SK-N-SH (cell line): ENCODE measurements around the gene CPXM1. TPM values are rescaled to one million over a fixed set of nuclear protein-coding genes. Genes with fewer than 3 reads are reported as not detected.

Source experiments
- CTCF ChIA-PET: fragments of 300-600, 350-600 bp; formaldehyde crosslinking; extraction: SDS; loops from one replicate; lab custom pipeline; 2021; lab: Yijun Ruan, JAX
- POLR2A ChIA-PET: fragments of 350-600 bp; sonication (Branson Sonifier 250); formaldehyde crosslinking; extraction: SDS; loops from one replicate; lab custom pipeline; 2020; ENCODE audit warnings: antibody characterized with exemption, inconsistent platforms; lab: Yijun Ruan, JAX
- DNase-seq: peaks from one replicate; pipeline ENCODE4 v3.0.0; 2012
- H2AFZ ChIP-seq: fragments of 200-600 bp; sonication (generic); 2 replicates; pipeline ENCODE4 v1.8.1; 2016; ENCODE audit warnings: antibody characterized with exemption, mild to moderate bottlenecking, low read depth
- H3F3A ChIP-seq: fragments of 200-600 bp; sonication (generic); replicated peaks from 2 replicates; pipeline ENCODE3; 2016; ENCODE audit warnings: antibody characterized with exemption, mild to moderate bottlenecking; ENCODE audit not compliant: insufficient read depth
- H3K27ac ChIP-seq, 2 experiments: fragments of 200-500 bp in 1 of 2; fragments of 200-600 bp in 1 of 2; sonication (Bioruptor generic) in 1 of 2; sonication (generic), shearing (Covaris generic) in 1 of 2; 2 replicates each; pipeline versions ENCODE4 v1.5.1 to v1.6.1; 2014 to 2016; ENCODE audit warnings: low read depth in 2 of 2, inconsistent platforms in 1 of 2, low read length in 1 of 2, mild to moderate bottlenecking in 1 of 2, mixed read lengths in 1 of 2
- H3K27me3 ChIP-seq: fragments of 200-600 bp; sonication (generic), shearing (Covaris generic); 2 replicates; pipeline ENCODE4 v1.6.1; 2016; ENCODE audit warnings: mixed run types; ENCODE audit not compliant: insufficient read depth
- H3K36me3 ChIP-seq, 2 experiments: fragments of 200-500 bp in 1 of 2; fragments of 200-600 bp in 1 of 2; sonication (Bioruptor generic) in 1 of 2; sonication (generic) in 1 of 2; replicated peaks in 1 of 2; 2 replicates each; pipeline versions ENCODE3 to v1.5.1; 2014 to 2016; ENCODE audit warnings: low read length in 1 of 2, mild to moderate bottlenecking in 1 of 2; ENCODE audit not compliant: insufficient read depth in 2 of 2, control insufficient read depth in 1 of 2
- H3K4me1 ChIP-seq, 2 experiments: fragments of 200-500 bp in 1 of 2; fragments of 200-600 bp in 1 of 2; sonication (Bioruptor generic) in 1 of 2; sonication (generic), shearing (Covaris generic) in 1 of 2; 2 replicates each; pipeline versions ENCODE4 v1.5.1 to v1.6.1; 2014 to 2016; ENCODE audit warnings: low read depth in 1 of 2, low read length in 1 of 2, mixed run types in 1 of 2; ENCODE audit not compliant: insufficient read depth in 2 of 2, control insufficient read depth in 1 of 2
- H3K4me2 ChIP-seq: fragments of 200-600 bp; sonication (generic), shearing (Covaris generic); 2 replicates; pipeline ENCODE4 v1.6.1; 2017; ENCODE audit warnings: mixed run types
- H3K4me3 ChIP-seq, 2 experiments: fragments of 200-500 bp in 1 of 2; fragments of 200-600 bp in 1 of 2; sonication (Bioruptor generic) in 1 of 2; sonication (generic), shearing (Covaris generic) in 1 of 2; 2 replicates each; pipeline versions ENCODE4 v1.5.1 to v1.8.1; 2014 to 2016; ENCODE audit warnings: low read depth in 2 of 2, inconsistent platforms in 1 of 2, low read length in 1 of 2, mild to moderate bottlenecking in 1 of 2, mixed read lengths in 1 of 2, moderate library complexity in 1 of 2
- H3K79me2 ChIP-seq: fragments of 200-600 bp; sonication (generic); 2 replicates; pipeline ENCODE4 v1.8.1; 2017; ENCODE audit warnings: mild to moderate bottlenecking; ENCODE audit not compliant: insufficient read depth
- H3K9ac ChIP-seq: fragments of 200-600 bp; sonication (generic); 2 replicates; pipeline ENCODE4 v1.6.1; 2017; ENCODE audit warnings: mixed run types
- H3K9me2 ChIP-seq: fragments of 200-600 bp; sonication (generic); 2 replicates; pipeline ENCODE4 v1.6.1; 2017; ENCODE audit warnings: mixed run types
- H3K9me3 ChIP-seq: fragments of 200-600 bp; sonication (generic); 2 replicates; pipeline ENCODE4 v1.6.1; 2017; ENCODE audit warnings: mixed run types, mild to moderate bottlenecking, moderate library complexity
- H4K20me1 ChIP-seq: fragments of 200-600 bp; sonication (generic); 2 replicates; pipeline ENCODE4 v1.6.1; 2017; ENCODE audit warnings: mild to moderate bottlenecking, mixed run types; ENCODE audit not compliant: insufficient read depth
- ELF1 ChIP-seq: IDR thresholded peaks from 2 replicates; pipeline ENCODE4 v1.4.0; 2012
- EZH2phosphoT487 ChIP-seq: fragments of 200-600 bp; sonication (generic); IDR thresholded peaks from 2 replicates; pipeline ENCODE4 v1.6.1; 2017; ENCODE audit warnings: low read depth, mixed run types, mild to moderate bottlenecking, antibody characterized with exemption, moderate library complexity, borderline replicate concordance
- FOXM1 ChIP-seq: IDR thresholded peaks from 2 replicates; pipeline ENCODE4 v1.4.0; 2012; ENCODE audit warnings: low read depth, mild to moderate bottlenecking
- GABPA ChIP-seq: IDR thresholded peaks from 2 replicates; pipeline ENCODE4 v1.4.0; 2012; ENCODE audit warnings: low read depth, mild to moderate bottlenecking
- JUND ChIP-seq: IDR thresholded peaks from 2 replicates; pipeline ENCODE4 v1.4.0; 2012
- MEF2A ChIP-seq: IDR thresholded peaks from 2 replicates; pipeline ENCODE4 v1.4.0; 2012; ENCODE audit warnings: low read depth, borderline replicate concordance
- MXI1 ChIP-seq: IDR thresholded peaks from 2 replicates; pipeline ENCODE4 v1.6.1; 2012; ENCODE audit warnings: mild to moderate bottlenecking, low read depth, low read length, improper control_type of control experiment
- NFIC ChIP-seq: IDR thresholded peaks from 2 replicates; pipeline ENCODE4 v1.4.0; 2012; ENCODE audit warnings: borderline replicate concordance
- NRF1 ChIP-seq: IDR thresholded peaks from 2 replicates; pipeline ENCODE4 v1.6.1; 2012; ENCODE audit warnings: low read depth, mild to moderate bottlenecking, low read length
- POLR2AphosphoS5 ChIP-seq: IDR thresholded peaks from 2 replicates; pipeline ENCODE4 v1.6.1; 2012; ENCODE audit warnings: low read depth, low read length
- RAD21 ChIP-seq: IDR thresholded peaks from 2 replicates; pipeline ENCODE4 v1.6.1; 2012; ENCODE audit warnings: mild to moderate bottlenecking, low read length
- RCOR1 ChIP-seq: fragments of 150-350 bp; IDR thresholded peaks from 2 replicates; pipeline ENCODE4 v1.6.1; 2017; ENCODE audit warnings: antibody characterized with exemption, low read length
- RFX5 ChIP-seq: IDR thresholded peaks from 2 replicates; pipeline ENCODE4 v1.6.1; 2012; ENCODE audit warnings: mild to moderate bottlenecking, improper control_type of control experiment, low read length
- WGBS: methylation state at CpG from one replicate; pipeline ENCODE4 v1.1.6; 2017; ENCODE audit warnings: low lambda C conversion rate; 5-methylcytosine and 5-hydroxymethylcytosine counted together
- polyA plus RNA-seq, 3 experiments: library from polyadenylated mRNA; depleted of rRNA; stranded (reverse); fragments of >200 nt; gene quantifications; 2 replicates each; pipeline ENCODE4 v1.2.3, GENCODE V29; 2012
- TF ChIP-seq, protein P1 (sequence below): fragments of 150-350 bp; IDR thresholded peaks from 2 replicates; pipeline ENCODE4 v1.6.1; 2017; ENCODE audit warnings: antibody characterized with exemption, low read length, low read depth, borderline replicate concordance
- TF ChIP-seq, protein P2 (sequence below): IDR thresholded peaks from 2 replicates; pipeline ENCODE4 v1.4.0; 2012; ENCODE audit warnings: low read depth
- TF ChIP-seq, protein P3 (sequence below): fragments of 200-600 bp; sonication (generic); IDR thresholded peaks from 2 replicates; pipeline ENCODE4 v1.6.1; 2017; ENCODE audit warnings: antibody characterized with exemption, mild to moderate bottlenecking, moderate library complexity
- TF ChIP-seq, protein P4 (sequence below): IDR thresholded peaks from 2 replicates; pipeline ENCODE4 v1.6.1; 2012; ENCODE audit warnings: mild to moderate bottlenecking, low read depth, low read length, moderate library complexity
- TF ChIP-seq, protein P5 (sequence below): IDR thresholded peaks from 2 replicates; pipeline ENCODE4 v1.4.0; 2012; ENCODE audit warnings: low read depth, borderline replicate concordance
- TF ChIP-seq, protein P6 (sequence below): fragments of 150-350 bp; IDR thresholded peaks from 2 replicates; pipeline ENCODE4 v1.6.1; 2016; ENCODE audit warnings: mild to moderate bottlenecking, low read depth, low read length

The CPXM1 gene
- polyA plus RNA-seq, 1 of the 3 experiments (the other 2 are of a cell fraction): 99.9 TPM

DNA sequence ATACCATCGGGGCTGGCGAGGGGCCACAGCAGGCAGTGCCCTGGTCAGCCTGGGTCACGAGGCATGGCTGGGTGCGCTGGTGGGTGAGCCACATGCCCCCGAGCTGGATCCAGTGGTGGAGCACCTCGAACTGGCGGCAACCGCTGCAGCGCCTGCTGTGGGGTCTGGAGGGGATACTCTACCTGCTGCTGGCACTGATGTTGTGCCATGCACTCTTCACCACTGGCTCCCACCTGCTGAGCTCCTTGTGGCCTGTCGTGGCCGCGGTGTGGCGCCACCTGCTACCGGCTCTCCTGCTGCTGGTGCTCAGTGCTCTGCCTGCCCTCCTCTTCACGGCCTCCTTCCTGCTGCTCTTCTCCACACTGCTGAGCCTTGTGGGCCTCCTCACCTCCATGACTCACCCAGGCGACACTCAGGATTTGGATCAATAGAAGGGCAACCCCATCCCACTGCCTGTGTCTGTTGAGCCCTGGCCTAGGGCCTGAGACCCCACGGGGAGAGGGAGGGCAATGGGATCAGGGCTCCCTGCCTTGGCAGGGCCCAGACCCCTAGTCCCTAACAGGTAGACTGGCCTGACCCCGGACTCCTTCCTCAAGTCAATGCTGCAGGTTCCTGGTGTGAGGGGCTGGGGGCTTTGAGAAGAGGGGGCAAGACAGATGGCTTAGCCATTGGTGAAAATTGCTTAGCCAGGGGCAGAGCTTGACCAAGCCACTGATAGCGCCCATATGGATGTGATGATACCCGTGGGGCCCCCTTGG is 16.3 kb upstream of the CPXM1 start:
- TF ChIP-seq RFX5 (no peak), EZH2phosphoT487 (no peak), ELF1 (no peak), MXI1 (no peak), MEF2A (no peak), RCOR1 (no peak), GABPA (no peak), NRF1 (no peak), JUND (no peak), POLR2AphosphoS5 (no peak), FOXM1 (no peak), RAD21 (no peak), NFIC (no peak)
- TF ChIP-seq, protein P1, sequence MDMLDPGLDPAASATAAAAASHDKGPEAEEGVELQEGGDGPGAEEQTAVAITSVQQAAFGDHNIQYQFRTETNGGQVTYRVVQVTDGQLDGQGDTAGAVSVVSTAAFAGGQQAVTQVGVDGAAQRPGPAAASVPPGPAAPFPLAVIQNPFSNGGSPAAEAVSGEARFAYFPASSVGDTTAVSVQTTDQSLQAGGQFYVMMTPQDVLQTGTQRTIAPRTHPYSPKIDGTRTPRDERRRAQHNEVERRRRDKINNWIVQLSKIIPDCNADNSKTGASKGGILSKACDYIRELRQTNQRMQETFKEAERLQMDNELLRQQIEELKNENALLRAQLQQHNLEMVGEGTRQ: no peak
- TF ChIP-seq, protein P2, sequence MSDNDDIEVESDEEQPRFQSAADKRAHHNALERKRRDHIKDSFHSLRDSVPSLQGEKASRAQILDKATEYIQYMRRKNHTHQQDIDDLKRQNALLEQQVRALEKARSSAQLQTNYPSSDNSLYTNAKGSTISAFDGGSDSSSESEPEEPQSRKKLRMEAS: no peak
- TF ChIP-seq, protein P3, sequence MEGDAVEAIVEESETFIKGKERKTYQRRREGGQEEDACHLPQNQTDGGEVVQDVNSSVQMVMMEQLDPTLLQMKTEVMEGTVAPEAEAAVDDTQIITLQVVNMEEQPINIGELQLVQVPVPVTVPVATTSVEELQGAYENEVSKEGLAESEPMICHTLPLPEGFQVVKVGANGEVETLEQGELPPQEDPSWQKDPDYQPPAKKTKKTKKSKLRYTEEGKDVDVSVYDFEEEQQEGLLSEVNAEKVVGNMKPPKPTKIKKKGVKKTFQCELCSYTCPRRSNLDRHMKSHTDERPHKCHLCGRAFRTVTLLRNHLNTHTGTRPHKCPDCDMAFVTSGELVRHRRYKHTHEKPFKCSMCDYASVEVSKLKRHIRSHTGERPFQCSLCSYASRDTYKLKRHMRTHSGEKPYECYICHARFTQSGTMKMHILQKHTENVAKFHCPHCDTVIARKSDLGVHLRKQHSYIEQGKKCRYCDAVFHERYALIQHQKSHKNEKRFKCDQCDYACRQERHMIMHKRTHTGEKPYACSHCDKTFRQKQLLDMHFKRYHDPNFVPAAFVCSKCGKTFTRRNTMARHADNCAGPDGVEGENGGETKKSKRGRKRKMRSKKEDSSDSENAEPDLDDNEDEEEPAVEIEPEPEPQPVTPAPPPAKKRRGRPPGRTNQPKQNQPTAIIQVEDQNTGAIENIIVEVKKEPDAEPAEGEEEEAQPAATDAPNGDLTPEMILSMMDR: no peak
- TF ChIP-seq, protein P4, sequence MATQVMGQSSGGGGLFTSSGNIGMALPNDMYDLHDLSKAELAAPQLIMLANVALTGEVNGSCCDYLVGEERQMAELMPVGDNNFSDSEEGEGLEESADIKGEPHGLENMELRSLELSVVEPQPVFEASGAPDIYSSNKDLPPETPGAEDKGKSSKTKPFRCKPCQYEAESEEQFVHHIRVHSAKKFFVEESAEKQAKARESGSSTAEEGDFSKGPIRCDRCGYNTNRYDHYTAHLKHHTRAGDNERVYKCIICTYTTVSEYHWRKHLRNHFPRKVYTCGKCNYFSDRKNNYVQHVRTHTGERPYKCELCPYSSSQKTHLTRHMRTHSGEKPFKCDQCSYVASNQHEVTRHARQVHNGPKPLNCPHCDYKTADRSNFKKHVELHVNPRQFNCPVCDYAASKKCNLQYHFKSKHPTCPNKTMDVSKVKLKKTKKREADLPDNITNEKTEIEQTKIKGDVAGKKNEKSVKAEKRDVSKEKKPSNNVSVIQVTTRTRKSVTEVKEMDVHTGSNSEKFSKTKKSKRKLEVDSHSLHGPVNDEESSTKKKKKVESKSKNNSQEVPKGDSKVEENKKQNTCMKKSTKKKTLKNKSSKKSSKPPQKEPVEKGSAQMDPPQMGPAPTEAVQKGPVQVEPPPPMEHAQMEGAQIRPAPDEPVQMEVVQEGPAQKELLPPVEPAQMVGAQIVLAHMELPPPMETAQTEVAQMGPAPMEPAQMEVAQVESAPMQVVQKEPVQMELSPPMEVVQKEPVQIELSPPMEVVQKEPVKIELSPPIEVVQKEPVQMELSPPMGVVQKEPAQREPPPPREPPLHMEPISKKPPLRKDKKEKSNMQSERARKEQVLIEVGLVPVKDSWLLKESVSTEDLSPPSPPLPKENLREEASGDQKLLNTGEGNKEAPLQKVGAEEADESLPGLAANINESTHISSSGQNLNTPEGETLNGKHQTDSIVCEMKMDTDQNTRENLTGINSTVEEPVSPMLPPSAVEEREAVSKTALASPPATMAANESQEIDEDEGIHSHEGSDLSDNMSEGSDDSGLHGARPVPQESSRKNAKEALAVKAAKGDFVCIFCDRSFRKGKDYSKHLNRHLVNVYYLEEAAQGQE: no peak
- TF ChIP-seq, protein P5, sequence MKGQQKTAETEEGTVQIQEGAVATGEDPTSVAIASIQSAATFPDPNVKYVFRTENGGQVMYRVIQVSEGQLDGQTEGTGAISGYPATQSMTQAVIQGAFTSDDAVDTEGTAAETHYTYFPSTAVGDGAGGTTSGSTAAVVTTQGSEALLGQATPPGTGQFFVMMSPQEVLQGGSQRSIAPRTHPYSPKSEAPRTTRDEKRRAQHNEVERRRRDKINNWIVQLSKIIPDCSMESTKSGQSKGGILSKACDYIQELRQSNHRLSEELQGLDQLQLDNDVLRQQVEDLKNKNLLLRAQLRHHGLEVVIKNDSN: no peak
- TF ChIP-seq, protein P6, sequence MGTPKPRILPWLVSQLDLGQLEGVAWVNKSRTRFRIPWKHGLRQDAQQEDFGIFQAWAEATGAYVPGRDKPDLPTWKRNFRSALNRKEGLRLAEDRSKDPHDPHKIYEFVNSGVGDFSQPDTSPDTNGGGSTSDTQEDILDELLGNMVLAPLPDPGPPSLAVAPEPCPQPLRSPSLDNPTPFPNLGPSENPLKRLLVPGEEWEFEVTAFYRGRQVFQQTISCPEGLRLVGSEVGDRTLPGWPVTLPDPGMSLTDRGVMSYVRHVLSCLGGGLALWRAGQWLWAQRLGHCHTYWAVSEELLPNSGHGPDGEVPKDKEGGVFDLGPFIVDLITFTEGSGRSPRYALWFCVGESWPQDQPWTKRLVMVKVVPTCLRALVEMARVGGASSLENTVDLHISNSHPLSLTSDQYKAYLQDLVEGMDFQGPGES: no peak
- Histone ChIP-seq H3K27me3 (no peaks in the 10 kb centered on the region), H3K9me2 (no peaks in the 10 kb centered on the region), H2AFZ (no peak overlapping the region), H3K4me2 (no peak overlapping the region), H3K4me3 (no peak overlapping the region), H3K27ac (no peak overlapping the region), H3K4me1 (peaks cover 12 to 18% of the 10 kb centered on the region in 2 experiments; a peak in 2 of 4 replicates), H4K20me1 (no peaks in the 10 kb centered on the region), H3K36me3 (no peaks in the 10 kb centered on the region), H3K9ac (no peak overlapping the region), H3F3A (peaks cover 13% of the 10 kb centered on the region), H3K79me2 (no peaks in the 10 kb centered on the region), H3K9me3 (peaks cover 7% of the 10 kb centered on the region)
- CTCF ChIA-PET: no interaction called here
- peak; percentile 14 for DNase-seq
- WGBS: 85% methylated on average over 8 of the region's 20 CpGs
- POLR2A ChIA-PET: no interaction called here
